IPS-11a (cell line): Measurements from ENCODE around the gene VSIG10L.

ENCODE experiments used
- H3K4me3 ChIP-seq: one replicate; pipeline ENCODE4 v1.5.1; 2013; ENCODE audit warnings: low read depth, low read length, control low read depth

Gene VSIG10L

GRCh38 chr19:51365965-51366388 lies 24.0 kb upstream of the VSIG10L start, which contains the start of gene ETFB:
TSS of gene ETFB (minus strand) at chr19:51366388. CDS start at chr19:51366326, 62 bp downstream.
- peak within 1 kb of the TSS; percentile 84 for H3K4me3 ChIP-seq

GRCh38 chr19:51365211-51365964 lies 23.4 kb upstream of the VSIG10L start:
- H3K4me3 ChIP-seq = peak overlapping the region; percentile 78

- no peak overlapping the region for H3K4me3 ChIP-seq
Observed at GRCh38 chr19:51364200-51365106, 22.5 kb upstream of the VSIG10L start.

- no peak overlapping the region for H3K4me3 ChIP-seq
Observed at GRCh38 chr19:51361239-51361638, 19.3 kb upstream of the VSIG10L start.

- no peak overlapping the region for H3K4me3 ChIP-seq
Observed at GRCh38 chr19:51359294-51359693, 17.4 kb upstream of the VSIG10L start.

- no peak overlapping the region for H3K4me3 ChIP-seq
Observed at GRCh38 chr19:51357952-51358351, 16.0 kb upstream of the VSIG10L start.

- H3K4me3 ChIP-seq = no peak overlapping the region
Observed at GRCh38 chr19:51356159-51356801, 14.3 kb upstream of the VSIG10L start.

GRCh38 chr19:51354742-51355148 lies 12.8 kb upstream of the VSIG10L start:
- H3K4me3 ChIP-seq = no peak overlapping the region

GRCh38 chr19:51354103-51354741 lies 12.3 kb upstream of the VSIG10L start:
- no peak overlapping the region for H3K4me3 ChIP-seq

GRCh38 chr19:51352783-51353360 lies 10.9 kb upstream of the VSIG10L start:
- H3K4me3 ChIP-seq = no peak overlapping the region

GRCh38 chr19:51351266-51351990 lies 9.5 kb upstream of the VSIG10L start:
- no peak overlapping the region for H3K4me3 ChIP-seq

- no peak overlapping the region for H3K4me3 ChIP-seq
Observed at GRCh38 chr19:51347209-51347928, 5.4 kb upstream of the VSIG10L start.

GRCh38 chr19:51346742-51347141 lies 4.8 kb upstream of the VSIG10L start:
- H3K4me3 ChIP-seq = no peak overlapping the region

GRCh38 chr19:51345076-51345620 lies 3.2 kb upstream of the VSIG10L start:
- H3K4me3 ChIP-seq = no peak overlapping the region

- no peak overlapping the region for H3K4me3 ChIP-seq
Observed at GRCh38 chr19:51342631-51343569, 961 bp upstream of the VSIG10L start.

GRCh38 chr19:51341066-51341465 lies 873 bp downstream of the VSIG10L start:
- no peak overlapping the region for H3K4me3 ChIP-seq

- H3K4me3 ChIP-seq = peak overlapping the region; percentile 81
Observed at GRCh38 chr19:51339687-51340656, 2.0 kb downstream of the VSIG10L start.
